Activated naive CD8-positive, alpha-beta T cell treated with anti-CD3 and anti-CD28 coated beads for 36 hours (primary cell): ENCODE data around the gene PCDHGA1. TPM values are rescaled to one million over a fixed set of nuclear protein-coding genes. Genes with fewer than 3 reads are reported as not detected.
"Not testable (repeated sequence)": the region's sequence is repeated elsewhere in the genome, so short reads cannot be mapped to it uniquely, and the experiment has no call there.

Experiments
- DNase-seq: peaks from one replicate; pipeline ENCODE4 v3.0.0; 2021
- H3K27ac Mint-ChIP-seq: one replicate; pipeline ENCODE4 v1.8.0; 2022; ENCODE audit warnings: mild to moderate bottlenecking, moderate library complexity, mixed read lengths
- H3K27me3 Mint-ChIP-seq: one replicate; pipeline ENCODE4 v1.8.0; 2022; ENCODE audit warnings: mild to moderate bottlenecking, mixed read lengths
- H3K36me3 Mint-ChIP-seq: one replicate; pipeline ENCODE4 v1.8.0; 2021; ENCODE audit warnings: mild to moderate bottlenecking, mixed read lengths
- H3K4me1 Mint-ChIP-seq: one replicate; pipeline ENCODE4 v1.8.0; 2021; ENCODE audit warnings: mixed read lengths
- H3K4me3 Mint-ChIP-seq: one replicate; pipeline ENCODE4 v1.8.0; 2022; ENCODE audit warnings: mild to moderate bottlenecking, moderate library complexity, mixed read lengths
- H3K9me3 Mint-ChIP-seq: one replicate; pipeline ENCODE4 v1.8.0; 2022; ENCODE audit warnings: mixed read lengths
- total RNA-seq, 2 experiments: library from RNA; stranded (reverse); gene quantifications; one replicate each; pipeline ENCODE4 v1.2.3, GENCODE V29; 2021

Gene PCDHGA1
- not detected for total RNA-seq

- DNase-seq: no peak
- Mint-ChIP-seq H3K27ac (no peak within 1 kb of the TSS), H3K9me3 (peaks cover 32% of the 10 kb centered on the region), H3K4me3 (no peak within 1 kb of the TSS), H3K27me3 (peaks cover 84% of the 10 kb centered on the region), H3K36me3 (peaks cover 32% of the 10 kb centered on the region), H3K4me1 (peaks cover 6% of the 10 kb centered on the region)
Measured at GRCh38 chr5:141330299-141331080, at the start of gene PCDHGA1. Gene PCDHGA1, plus strand, starts transcription at chr5:141330514.

- Mint-ChIP-seq H3K4me1 (no peaks in the 10 kb centered on the region), H3K9me3 (peaks cover 50% of the 10 kb centered on the region), H3K27ac (no peak overlapping the region), H3K27me3 (no peaks in the 10 kb centered on the region), H3K4me3 (no peak overlapping the region), H3K36me3 (peaks cover 67% of the 10 kb centered on the region)
- no peak for DNase-seq
Measured at GRCh38 chr5:141298376-141298775, 31.9 kb upstream of the PCDHGA1 start.

GRCh38 chr5:141303756-141304155 lies 26.6 kb upstream of the PCDHGA1 start, which contains the start of gene SLC25A2:
Gene SLC25A2, minus strand, starts transcription at chr5:141304049. Its CDS starts 184 bp downstream, at chr5:141303865.
- peaks cover 49% of the 10 kb centered on the region for H3K36me3 Mint-ChIP-seq
- no peaks in the 10 kb centered on the region for H3K27me3 Mint-ChIP-seq
- no peaks in the 10 kb centered on the region for H3K4me1 Mint-ChIP-seq
- no peak for DNase-seq
- H3K9me3 Mint-ChIP-seq: peaks cover 43% of the 10 kb centered on the region
- H3K4me3 Mint-ChIP-seq: no peak within 1 kb of the TSS
- H3K27ac Mint-ChIP-seq: no peak within 1 kb of the TSS

- no peak overlapping the region for H3K4me3 Mint-ChIP-seq
- H3K27ac Mint-ChIP-seq: no peak overlapping the region
- H3K4me1 Mint-ChIP-seq: no peaks in the 10 kb centered on the region
- no peaks in the 10 kb centered on the region for H3K27me3 Mint-ChIP-seq
- H3K36me3 Mint-ChIP-seq: peaks cover 50% of the 10 kb centered on the region
- no peak for DNase-seq
- peaks cover 42% of the 10 kb centered on the region for H3K9me3 Mint-ChIP-seq
Measured at GRCh38 chr5:141306630-141307029, 23.7 kb upstream of the PCDHGA1 start.

GRCh38 chr5:141313711-141314110 lies 16.6 kb upstream of the PCDHGA1 start:
- peaks cover 80% of the 10 kb centered on the region for H3K36me3 Mint-ChIP-seq
- peaks cover 49% of the 10 kb centered on the region for H3K9me3 Mint-ChIP-seq
- H3K4me3 Mint-ChIP-seq: no peak overlapping the region

GRCh38 chr5:141316963-141317362 lies 13.4 kb upstream of the PCDHGA1 start:
- Mint-ChIP-seq H3K9me3 (peaks cover 60% of the 10 kb centered on the region), H3K4me1 (peaks cover 21% of the 10 kb centered on the region), H3K36me3 (peaks cover 83% of the 10 kb centered on the region)
- not testable (repeated sequence) for H3K27me3 Mint-ChIP-seq, DNase-seq, H3K27ac Mint-ChIP-seq, H3K4me3 Mint-ChIP-seq

More at GRCh38 chr5:141313711-141314110, 16.6 kb upstream of the PCDHGA1 start:
- no peak for DNase-seq
- Mint-ChIP-seq H3K27me3 (no peaks in the 10 kb centered on the region), H3K4me1 (peaks cover 5% of the 10 kb centered on the region), H3K27ac (no peak overlapping the region)

- Mint-ChIP-seq H3K27me3 (no peaks in the 10 kb centered on the region), H3K4me1 (peaks cover 21% of the 10 kb centered on the region), H3K36me3 (peaks cover 70% of the 10 kb centered on the region), H3K9me3 (peaks cover 52% of the 10 kb centered on the region), H3K4me3 (peak overlapping the region; percentile 97), H3K27ac (no peak overlapping the region)
- DNase-seq: no peak
Measured at GRCh38 chr5:141319202-141319601, 11.1 kb upstream of the PCDHGA1 start.

- peaks cover 51% of the 10 kb centered on the region for H3K9me3 Mint-ChIP-seq
- H3K27ac Mint-ChIP-seq: peak overlapping the region; percentile 99
- H3K4me1 Mint-ChIP-seq: peaks cover 21% of the 10 kb centered on the region
- H3K4me3 Mint-ChIP-seq: peak overlapping the region; percentile 97
- no peaks in the 10 kb centered on the region for H3K27me3 Mint-ChIP-seq
- DNase-seq: no peak
- peaks cover 68% of the 10 kb centered on the region for H3K36me3 Mint-ChIP-seq
Measured at GRCh38 chr5:141319699-141320098, 10.6 kb upstream of the PCDHGA1 start.

GRCh38 chr5:141320225-141321169 lies 9.8 kb upstream of the PCDHGA1 start, which contains the start of gene TAF7:
Gene TAF7, minus strand, starts transcription at chr5:141320784. Its CDS starts 740 bp downstream, at chr5:141320044.
- peak within 1 kb of the TSS; percentile 97 for H3K4me3 Mint-ChIP-seq
- peaks cover 20% of the 10 kb centered on the region for H3K4me1 Mint-ChIP-seq
- H3K27me3 Mint-ChIP-seq: no peaks in the 10 kb centered on the region
- peak within 1 kb of the TSS; percentile 99 for H3K27ac Mint-ChIP-seq
- H3K9me3 Mint-ChIP-seq: peaks cover 46% of the 10 kb centered on the region
- peaks cover 61% of the 10 kb centered on the region for H3K36me3 Mint-ChIP-seq
- DNase-seq: peak; percentile 94

- Mint-ChIP-seq H3K36me3 (peaks cover 52% of the 10 kb centered on the region), H3K9me3 (peaks cover 40% of the 10 kb centered on the region), H3K4me1 (peaks cover 24% of the 10 kb centered on the region), H3K27me3 (peaks cover 13% of the 10 kb centered on the region), H3K27ac (no peak overlapping the region), H3K4me3 (no peak overlapping the region)
- no peak for DNase-seq
Measured at GRCh38 chr5:141322261-141322660, 8.1 kb upstream of the PCDHGA1 start.

- Mint-ChIP-seq H3K27ac (peak overlapping the region; percentile 88), H3K9me3 (peaks cover 26% of the 10 kb centered on the region), H3K36me3 (peaks cover 30% of the 10 kb centered on the region), H3K4me1 (peaks cover 6% of the 10 kb centered on the region), H3K27me3 (peaks cover 49% of the 10 kb centered on the region), H3K4me3 (peak overlapping the region; percentile 91)
- peak; percentile 63 for DNase-seq
Measured at GRCh38 chr5:141326088-141326854, 4.0 kb upstream of the PCDHGA1 start.

- peaks cover 27% of the 10 kb centered on the region for H3K36me3 Mint-ChIP-seq
- H3K4me1 Mint-ChIP-seq: peaks cover 6% of the 10 kb centered on the region
- H3K27me3 Mint-ChIP-seq: peaks cover 63% of the 10 kb centered on the region
- peaks cover 26% of the 10 kb centered on the region for H3K9me3 Mint-ChIP-seq
- no peak overlapping the region for H3K27ac Mint-ChIP-seq
- no peak for DNase-seq
- H3K4me3 Mint-ChIP-seq: no peak overlapping the region
Measured at GRCh38 chr5:141328231-141328630, 2.1 kb upstream of the PCDHGA1 start.

- not testable (repeated sequence) for H3K4me3 Mint-ChIP-seq, H3K4me1 Mint-ChIP-seq, DNase-seq, H3K27ac Mint-ChIP-seq
- Mint-ChIP-seq H3K9me3 (peaks cover 45% of the 10 kb centered on the region), H3K27me3 (peaks cover 89% of the 10 kb centered on the region), H3K36me3 (peaks cover 29% of the 10 kb centered on the region)
Measured at GRCh38 chr5:141332571-141332970, 2.3 kb downstream of the PCDHGA1 start.

GRCh38 chr5:141338538-141339306 lies 8.4 kb downstream of the PCDHGA1 start, which contains the start of gene PCDHGA2:
Gene PCDHGA2, plus strand, starts transcription at chr5:141338760.
- H3K27me3 Mint-ChIP-seq: peaks cover 94% of the 10 kb centered on the region
- H3K4me3 Mint-ChIP-seq: peak within 1 kb of the TSS; percentile 26
- H3K27ac Mint-ChIP-seq: no peak within 1 kb of the TSS
- peaks cover 47% of the 10 kb centered on the region for H3K9me3 Mint-ChIP-seq
- DNase-seq: no peak
- peaks cover 15% of the 10 kb centered on the region for H3K36me3 Mint-ChIP-seq
- peaks cover 2% of the 10 kb centered on the region for H3K4me1 Mint-ChIP-seq
